Body of pancreas (tissue), 4 donors: Measurements from ENCODE around the gene ANKS1B.

Experiments
- CTCF ChIP-seq, 7 experiments: fragments of 450-650 bp in 4 of 7; fragments of 200-600 bp in 3 of 7; sonication (generic) in 3 of 7; IDR thresholded peaks; one replicate each; pipeline ENCODE4 v1.5.1; 2016 to 2019; ENCODE audit warnings: antibody characterized with exemption in 7 of 7
- POLR2A ChIP-seq, 3 donors: fragments of 450-650 bp; IDR thresholded peaks; one replicate each; pipeline ENCODE4 v1.6.1; 2016; ENCODE audit warnings: antibody characterized with exemption in 3 of 3, mild to moderate bottlenecking in 2 of 3

GRCh38 chr12:99140017-99140720, 844.6 kb downstream of the ANKS1B start:
- TF ChIP-seq CTCF (IDR thresholded peaks at IDR 0.05): no peak
- TF ChIP-seq POLR2A (IDR thresholded peaks at IDR 0.05): no peak
